C4-2B (cell line): ENCODE results near the gene RAB24.

Source experiments
- ZFX ChIP-seq: fragments of 450-650 bp; IDR thresholded peaks from 2 replicates; pipeline ENCODE4 v1.6.1; 2017
- TF ChIP-seq, protein P1 (sequence below): fragments of 450-650 bp; conservative IDR thresholded peaks from 2 replicates; pipeline ENCODE4 v1.5.1; 2017; ENCODE audit warnings: mild to moderate bottlenecking

DNA sequence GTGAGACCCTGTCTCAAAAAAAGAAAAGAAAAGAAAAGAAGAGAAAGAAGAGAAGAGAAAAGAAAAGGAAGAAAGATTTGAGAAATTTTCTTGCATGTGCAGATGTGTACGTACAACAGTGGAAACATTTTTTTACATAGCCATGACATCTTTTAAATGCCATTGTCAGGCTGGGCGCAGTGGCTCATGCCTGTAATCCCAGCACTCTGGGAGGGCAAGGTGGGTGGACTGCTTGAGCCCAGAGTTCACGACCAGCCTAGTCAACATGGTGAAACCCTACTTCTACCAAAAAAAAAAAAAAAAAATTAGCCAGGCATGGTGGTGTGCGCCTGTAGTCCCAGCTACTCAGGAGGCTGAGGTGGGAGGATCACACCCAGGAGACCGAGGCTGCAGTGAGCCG is 41.4 kb upstream of the RAB24 start:
- TF ChIP-seq, protein P1, sequence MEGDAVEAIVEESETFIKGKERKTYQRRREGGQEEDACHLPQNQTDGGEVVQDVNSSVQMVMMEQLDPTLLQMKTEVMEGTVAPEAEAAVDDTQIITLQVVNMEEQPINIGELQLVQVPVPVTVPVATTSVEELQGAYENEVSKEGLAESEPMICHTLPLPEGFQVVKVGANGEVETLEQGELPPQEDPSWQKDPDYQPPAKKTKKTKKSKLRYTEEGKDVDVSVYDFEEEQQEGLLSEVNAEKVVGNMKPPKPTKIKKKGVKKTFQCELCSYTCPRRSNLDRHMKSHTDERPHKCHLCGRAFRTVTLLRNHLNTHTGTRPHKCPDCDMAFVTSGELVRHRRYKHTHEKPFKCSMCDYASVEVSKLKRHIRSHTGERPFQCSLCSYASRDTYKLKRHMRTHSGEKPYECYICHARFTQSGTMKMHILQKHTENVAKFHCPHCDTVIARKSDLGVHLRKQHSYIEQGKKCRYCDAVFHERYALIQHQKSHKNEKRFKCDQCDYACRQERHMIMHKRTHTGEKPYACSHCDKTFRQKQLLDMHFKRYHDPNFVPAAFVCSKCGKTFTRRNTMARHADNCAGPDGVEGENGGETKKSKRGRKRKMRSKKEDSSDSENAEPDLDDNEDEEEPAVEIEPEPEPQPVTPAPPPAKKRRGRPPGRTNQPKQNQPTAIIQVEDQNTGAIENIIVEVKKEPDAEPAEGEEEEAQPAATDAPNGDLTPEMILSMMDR, result no peak
- no peak for TF ChIP-seq ZFX
